ENCODE results near the gene NRG3.

- TF ChIP-seq, protein P1, sequence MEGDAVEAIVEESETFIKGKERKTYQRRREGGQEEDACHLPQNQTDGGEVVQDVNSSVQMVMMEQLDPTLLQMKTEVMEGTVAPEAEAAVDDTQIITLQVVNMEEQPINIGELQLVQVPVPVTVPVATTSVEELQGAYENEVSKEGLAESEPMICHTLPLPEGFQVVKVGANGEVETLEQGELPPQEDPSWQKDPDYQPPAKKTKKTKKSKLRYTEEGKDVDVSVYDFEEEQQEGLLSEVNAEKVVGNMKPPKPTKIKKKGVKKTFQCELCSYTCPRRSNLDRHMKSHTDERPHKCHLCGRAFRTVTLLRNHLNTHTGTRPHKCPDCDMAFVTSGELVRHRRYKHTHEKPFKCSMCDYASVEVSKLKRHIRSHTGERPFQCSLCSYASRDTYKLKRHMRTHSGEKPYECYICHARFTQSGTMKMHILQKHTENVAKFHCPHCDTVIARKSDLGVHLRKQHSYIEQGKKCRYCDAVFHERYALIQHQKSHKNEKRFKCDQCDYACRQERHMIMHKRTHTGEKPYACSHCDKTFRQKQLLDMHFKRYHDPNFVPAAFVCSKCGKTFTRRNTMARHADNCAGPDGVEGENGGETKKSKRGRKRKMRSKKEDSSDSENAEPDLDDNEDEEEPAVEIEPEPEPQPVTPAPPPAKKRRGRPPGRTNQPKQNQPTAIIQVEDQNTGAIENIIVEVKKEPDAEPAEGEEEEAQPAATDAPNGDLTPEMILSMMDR (conservative IDR thresholded peaks at IDR 0.05; ENCODE audit: low read depth, low read length) = no peak
- TF ChIP-seq POLR2A (IDR thresholded peaks at IDR 0.05; ENCODE audit: low read depth, low read length) (no peak), FOS (IDR thresholded peaks at IDR 0.05; ENCODE audit: low read depth, low read length) (no peak), RCOR1 (IDR thresholded peaks at IDR 0.05; ENCODE audit: insufficient replicate concordance, low read length) (no peak), BHLHE40 (IDR thresholded peaks at IDR 0.05; ENCODE audit: low read depth, low read length) (no peak), RAD21 (IDR thresholded peaks at IDR 0.05; ENCODE audit: low read length) (no peak), CHD1 (IDR thresholded peaks at IDR 0.05; ENCODE audit: low read depth, low read length) (no peak), NFE2L2 (IDR thresholded peaks at IDR 0.05; ENCODE audit: low read depth, low read length) (no peak), RFX5 (IDR thresholded peaks at IDR 0.05; ENCODE audit: low read depth, low read length) (no peak), SMC3 (IDR thresholded peaks at IDR 0.05; ENCODE audit: low read depth, low read length) (no peak)
- TF ChIP-seq, protein P2, sequence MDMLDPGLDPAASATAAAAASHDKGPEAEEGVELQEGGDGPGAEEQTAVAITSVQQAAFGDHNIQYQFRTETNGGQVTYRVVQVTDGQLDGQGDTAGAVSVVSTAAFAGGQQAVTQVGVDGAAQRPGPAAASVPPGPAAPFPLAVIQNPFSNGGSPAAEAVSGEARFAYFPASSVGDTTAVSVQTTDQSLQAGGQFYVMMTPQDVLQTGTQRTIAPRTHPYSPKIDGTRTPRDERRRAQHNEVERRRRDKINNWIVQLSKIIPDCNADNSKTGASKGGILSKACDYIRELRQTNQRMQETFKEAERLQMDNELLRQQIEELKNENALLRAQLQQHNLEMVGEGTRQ (IDR thresholded peaks at IDR 0.05; ENCODE audit: low read depth, low read length) = no peak
Measured at GRCh38 chr10:81905161-81905560, 30.2 kb downstream of the NRG3 start.

All from IMR-90 (cell line).